Cardiac muscle cell (in vitro differentiated cells and primary cell): ENCODE data around the gene TP73. TPM values are rescaled to one million over a fixed set of nuclear protein-coding genes. Genes with fewer than 3 reads are reported as not detected.
A peak's percentile ranks its signal among the peaks of the same experiment; 100 is the strongest.

Source experiments
- DNase-seq, 2 donors: peaks; one replicate each; pipeline versions ENCODE4 v3.0.0 to v3.0.0-alpha.2; 2010 to 2017; ENCODE audit warnings: low read depth in 1 of 2, low spot score in 1 of 2
- H3K27ac ChIP-seq: fragments of 200-600 bp; sonication (generic); 2 replicates; pipeline ENCODE4 v1.5.1; 2016
- H3K27me3 ChIP-seq: fragments of 200-600 bp; sonication (generic); 2 replicates; pipeline ENCODE4 v1.6.0; 2016; ENCODE audit warnings: control low read depth
- H3K36me3 ChIP-seq: fragments of 200-600 bp; sonication (generic); 2 replicates; pipeline ENCODE4 v1.5.1; 2016; ENCODE audit warnings: control low read depth
- H3K4me1 ChIP-seq: fragments of 200-600 bp; sonication (generic); 2 replicates; pipeline ENCODE4 v1.8.1; 2017; ENCODE audit warnings: low read depth, mild to moderate bottlenecking, mixed run types
- H3K4me3 ChIP-seq: fragments of 200-600 bp; sonication (generic); 2 replicates; pipeline ENCODE4 v1.5.1; 2016; ENCODE audit warnings: mild to moderate bottlenecking
- H3K9me3 ChIP-seq: fragments of 200-600 bp; sonication (generic); 2 replicates; pipeline ENCODE4 v1.5.1; 2017; ENCODE audit warnings: low read depth, mild to moderate bottlenecking, control low read depth
- polyA plus RNA-seq: library from polyadenylated mRNA; unstranded; fragments of >200 nt; fragmentation: Nextera tagmentation; extraction: Ambion mirVana; gene quantifications from 2 replicates; pipeline ENCODE4 v1.2.1, GENCODE V29; 2016
- total RNA-seq: library from RNA; depleted of rRNA; stranded (reverse); fragments of >200 nt; gene quantifications from 2 replicates; pipeline ENCODE4 v1.2.3, GENCODE V29; 2016
- TF ChIP-seq, protein P1 (sequence below): IDR thresholded peaks from 2 replicates; pipeline ENCODE4 v1.5.1; 2012; ENCODE audit warnings: low read depth, mild to moderate bottlenecking, low read length

The TP73 gene
- total RNA-seq (not detected in 2 replicates), polyA plus RNA-seq (0.87 and 1.0 TPM in 2 replicates)

DNA sequence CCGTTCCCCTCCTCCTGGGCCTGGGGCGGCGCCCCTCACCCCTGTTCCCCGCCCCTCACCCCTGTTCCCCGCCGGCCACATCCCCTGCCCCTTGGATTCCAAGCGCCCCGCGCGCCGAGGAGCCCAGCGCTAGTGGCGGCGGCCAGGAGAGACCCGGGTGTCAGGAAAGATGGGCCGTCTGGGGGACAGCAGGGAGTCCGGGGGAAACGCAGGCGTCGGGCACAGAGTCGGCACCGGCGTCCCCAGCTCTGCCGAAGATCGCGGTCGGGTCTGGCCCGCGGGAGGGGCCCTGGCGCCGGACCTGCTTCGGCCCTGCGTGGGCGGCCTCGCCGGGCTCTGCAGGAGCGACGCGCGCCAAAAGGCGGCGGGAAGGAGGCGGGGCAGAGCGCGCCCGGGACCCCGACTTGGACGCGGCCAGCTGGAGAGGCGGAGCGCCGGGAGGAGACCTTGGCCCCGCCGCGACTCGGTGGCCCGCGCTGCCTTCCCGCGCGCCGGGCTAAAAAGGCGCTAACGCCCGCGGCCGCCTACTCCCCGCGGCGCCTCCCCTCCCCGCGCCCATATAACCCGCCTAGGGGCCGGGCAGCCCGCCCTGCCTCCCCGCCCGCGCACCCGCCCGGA is at the start of gene TP73:
Gene TP73 (plus strand): TSS at position 587 of the 618 bp plus-strand sequence. CDS start 29,850 bp downstream, outside the sequence.
- Histone ChIP-seq H3K4me1 (no peaks in the 10 kb centered on the region), H3K9me3 (no peaks in the 10 kb centered on the region), H3K36me3 (no peaks in the 10 kb centered on the region), H3K27ac (no peak within 1 kb of the TSS), H3K27me3 (peaks cover 71% of the 10 kb centered on the region), H3K4me3 (peak within 1 kb of the TSS; percentile 18)
- DNase-seq = peak in 1 of 2 donors; percentile 6
- TF ChIP-seq, protein P1, sequence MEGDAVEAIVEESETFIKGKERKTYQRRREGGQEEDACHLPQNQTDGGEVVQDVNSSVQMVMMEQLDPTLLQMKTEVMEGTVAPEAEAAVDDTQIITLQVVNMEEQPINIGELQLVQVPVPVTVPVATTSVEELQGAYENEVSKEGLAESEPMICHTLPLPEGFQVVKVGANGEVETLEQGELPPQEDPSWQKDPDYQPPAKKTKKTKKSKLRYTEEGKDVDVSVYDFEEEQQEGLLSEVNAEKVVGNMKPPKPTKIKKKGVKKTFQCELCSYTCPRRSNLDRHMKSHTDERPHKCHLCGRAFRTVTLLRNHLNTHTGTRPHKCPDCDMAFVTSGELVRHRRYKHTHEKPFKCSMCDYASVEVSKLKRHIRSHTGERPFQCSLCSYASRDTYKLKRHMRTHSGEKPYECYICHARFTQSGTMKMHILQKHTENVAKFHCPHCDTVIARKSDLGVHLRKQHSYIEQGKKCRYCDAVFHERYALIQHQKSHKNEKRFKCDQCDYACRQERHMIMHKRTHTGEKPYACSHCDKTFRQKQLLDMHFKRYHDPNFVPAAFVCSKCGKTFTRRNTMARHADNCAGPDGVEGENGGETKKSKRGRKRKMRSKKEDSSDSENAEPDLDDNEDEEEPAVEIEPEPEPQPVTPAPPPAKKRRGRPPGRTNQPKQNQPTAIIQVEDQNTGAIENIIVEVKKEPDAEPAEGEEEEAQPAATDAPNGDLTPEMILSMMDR = no peak

DNA sequence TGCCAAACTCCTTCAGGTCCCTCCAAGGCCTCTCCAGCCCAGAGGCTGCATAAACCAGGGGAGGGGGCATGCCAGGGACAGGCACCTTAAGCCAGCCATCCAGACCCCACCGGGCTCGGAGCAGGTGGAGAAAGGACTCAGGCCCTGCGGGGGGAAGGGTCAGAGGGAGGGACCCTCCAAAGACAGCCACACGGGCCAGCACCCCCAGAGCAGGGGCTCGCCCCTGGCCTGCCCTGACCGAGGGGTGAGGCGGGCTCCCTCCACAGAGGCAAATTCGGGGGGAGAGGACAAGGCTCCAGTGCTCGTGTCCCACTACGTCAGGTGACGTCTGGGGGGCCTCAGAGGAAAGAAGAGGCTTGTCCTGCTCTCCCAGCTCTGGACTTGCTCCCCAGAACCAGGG is 49.2 kb upstream of the TP73 start:
- H3K27me3 ChIP-seq = no peaks in the 10 kb centered on the region
- TF ChIP-seq, protein P1 = no peak

DNA sequence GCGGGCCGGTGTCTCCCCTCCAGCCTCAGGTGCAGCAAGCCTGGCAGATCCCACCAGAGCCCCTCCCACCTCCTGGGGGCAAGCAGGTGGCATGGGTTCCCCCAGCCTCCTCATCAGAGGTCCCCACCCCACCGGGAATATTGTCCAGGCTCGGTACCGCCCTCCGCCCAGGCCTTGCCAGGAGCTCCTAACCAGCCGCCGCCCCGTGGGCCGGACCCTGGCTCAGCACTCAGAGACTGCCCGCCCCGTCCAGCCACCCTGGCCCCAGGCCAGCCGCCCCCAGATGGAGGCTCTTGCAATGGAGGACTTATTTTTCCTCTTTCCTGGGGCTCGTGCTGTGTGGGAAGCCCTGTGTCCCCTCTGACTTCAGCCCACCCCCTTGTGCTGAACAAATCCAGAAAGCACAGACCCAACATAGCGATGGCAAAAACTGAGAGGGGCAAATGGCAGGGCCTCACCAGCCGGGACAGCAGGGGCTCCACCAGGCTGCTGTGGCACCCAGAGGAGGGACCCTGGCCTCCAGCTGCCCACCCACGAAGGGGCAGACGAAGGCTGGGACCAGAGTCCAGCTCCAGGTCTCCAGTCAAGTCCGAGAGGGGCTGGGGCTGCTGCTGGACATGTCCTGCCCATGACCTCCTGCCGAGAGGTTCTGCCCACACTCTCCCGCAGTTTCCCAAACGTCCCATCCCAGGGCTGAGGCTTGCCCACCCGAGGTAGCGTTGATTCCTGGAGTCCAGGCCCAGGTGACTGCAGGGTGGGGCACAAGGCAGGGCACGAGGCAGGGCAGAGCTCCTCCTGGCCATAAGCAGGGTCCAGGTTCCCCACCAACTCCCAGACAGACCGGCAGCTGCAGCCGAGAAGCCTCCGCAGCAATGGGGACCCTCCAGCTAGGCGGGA is 48.5 kb upstream of the TP73 start:
- TF ChIP-seq, protein P1 = no peak
- Histone ChIP-seq H3K9me3 (no peaks in the 10 kb centered on the region), H3K27me3 (no peaks in the 10 kb centered on the region), H3K36me3 (no peaks in the 10 kb centered on the region), H3K27ac (no peak overlapping the region), H3K4me1 (peaks cover 2% of the 10 kb centered on the region), H3K4me3 (no peak overlapping the region)
- DNase-seq = no peak

More for the DNA sequence above, 49.2 kb upstream of the TP73 start:
- no peaks in the 10 kb centered on the region for H3K9me3 ChIP-seq
- no peak overlapping the region for H3K4me3 ChIP-seq
- H3K27ac ChIP-seq = no peak overlapping the region
- peaks cover 9% of the 10 kb centered on the region for H3K4me1 ChIP-seq
- no peak for DNase-seq
- no peaks in the 10 kb centered on the region for H3K36me3 ChIP-seq

DNA sequence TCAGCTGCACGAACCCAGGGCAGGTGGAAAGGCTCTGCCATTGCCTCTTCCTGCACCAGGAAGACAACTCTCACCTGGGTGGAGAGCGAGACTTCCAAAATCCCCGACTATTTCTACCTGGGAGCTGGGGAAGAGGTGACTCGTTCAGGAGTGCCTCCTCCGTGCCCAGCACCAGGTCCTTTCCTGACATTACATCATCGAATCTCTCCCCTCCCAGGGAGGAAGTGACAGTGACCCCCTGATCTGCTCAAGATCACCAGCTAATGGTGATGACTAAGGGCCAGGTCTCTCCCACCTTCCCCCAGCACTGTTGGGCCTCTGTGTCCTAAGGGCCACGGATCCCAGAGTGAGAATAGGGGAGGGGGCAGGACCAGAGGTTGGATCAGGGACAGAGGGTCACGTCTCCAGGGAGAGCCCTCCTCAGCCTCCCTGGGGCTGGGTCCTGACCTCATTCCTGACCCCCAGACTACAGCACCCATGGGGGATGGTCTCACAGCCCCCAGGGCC is 47.8 kb upstream of the TP73 start:
- Histone ChIP-seq H3K9me3 (no peaks in the 10 kb centered on the region), H3K27me3 (no peaks in the 10 kb centered on the region), H3K36me3 (no peaks in the 10 kb centered on the region), H3K27ac (no peak overlapping the region), H3K4me3 (no peak overlapping the region), H3K4me1 (no peaks in the 10 kb centered on the region)
- TF ChIP-seq, protein P1 = no peak
- no peak for DNase-seq

DNA sequence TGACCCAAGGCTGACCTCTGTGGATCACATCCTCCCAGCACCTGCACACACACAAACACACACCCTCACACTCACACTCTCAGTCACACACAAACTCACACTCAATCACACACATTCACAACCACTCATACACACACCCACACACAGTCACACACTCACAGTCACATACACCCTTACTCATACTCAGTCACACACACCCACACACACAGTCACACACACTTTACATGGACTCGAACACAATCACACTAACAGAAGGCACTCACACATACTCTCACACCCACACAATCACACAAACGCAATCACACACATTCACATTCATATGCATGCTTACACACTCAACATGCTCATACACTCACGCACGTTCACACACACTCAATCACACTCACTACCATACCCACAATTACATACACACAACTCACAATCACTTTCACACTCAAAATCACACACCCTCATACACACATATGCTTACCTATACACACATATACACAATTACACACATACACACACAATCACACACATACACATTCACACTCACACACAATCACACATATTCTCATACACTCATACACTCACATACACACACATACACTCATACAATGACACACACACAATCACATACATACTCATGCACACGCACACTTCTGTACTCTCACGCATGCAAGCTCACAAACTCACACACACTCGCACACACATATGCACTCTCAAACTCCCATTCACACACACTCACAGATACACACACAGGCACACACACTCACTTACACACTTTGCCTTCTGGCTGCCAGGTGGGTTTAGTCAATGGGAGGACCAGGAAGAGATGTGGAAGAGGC is 47.1 kb upstream of the TP73 start:
- TF ChIP-seq, protein P1 = no peak
- no peaks in the 10 kb centered on the region for H3K36me3 ChIP-seq
- H3K27me3 ChIP-seq = no peaks in the 10 kb centered on the region

More for the DNA sequence above, 47.1 kb upstream of the TP73 start:
- no peak for DNase-seq
- Histone ChIP-seq H3K4me3 (no peak overlapping the region), H3K27ac (no peak overlapping the region), H3K4me1 (no peaks in the 10 kb centered on the region), H3K9me3 (no peaks in the 10 kb centered on the region)
